Activated T-helper 17 cell treated with anti-CD3 and anti-CD28 coated beads, Interleukin-2, amount 50 U/mL, for 72 hours (primary cell): ENCODE results near the gene ARHGEF19. TPM values are rescaled to one million over a fixed set of nuclear protein-coding genes. Genes with fewer than 3 reads are reported as not detected.
A peak's percentile ranks its signal among the peaks of the same experiment; 100 is the strongest.
"Not testable (repeated sequence)": the region's sequence is repeated elsewhere in the genome, so short reads cannot be mapped to it uniquely, and the experiment has no call there.

ENCODE experiments used
- ATAC-seq: fragments of 150-1000 bp; cut with Tn5 transposase; replicated peaks from 2 replicates; pipeline ENCODE4 v1.10.0; 2021; ENCODE audit warnings: mild to moderate bottlenecking, moderate library complexity
- H3K27ac Mint-ChIP-seq: one replicate; pipeline ENCODE4 v1.8.0; 2022; ENCODE audit warnings: mixed read lengths
- H3K27me3 Mint-ChIP-seq: one replicate; pipeline ENCODE4 v1.8.0; 2022; ENCODE audit warnings: mixed read lengths
- H3K36me3 Mint-ChIP-seq: one replicate; pipeline ENCODE4 v1.8.0; 2022; ENCODE audit warnings: low read depth, mild to moderate bottlenecking, mixed read lengths
- H3K4me1 Mint-ChIP-seq: one replicate; pipeline ENCODE4 v1.8.0; 2022; ENCODE audit warnings: mixed read lengths
- H3K4me3 Mint-ChIP-seq: one replicate; pipeline ENCODE4 v1.8.0; 2022; ENCODE audit warnings: mild to moderate bottlenecking, mixed read lengths
- H3K9me3 Mint-ChIP-seq: one replicate; pipeline ENCODE4 v1.8.0; 2022; ENCODE audit warnings: mixed read lengths
- total RNA-seq, 2 donors: library from RNA; stranded (reverse); gene quantifications; one replicate each; pipeline ENCODE4 v1.2.3, GENCODE V29; 2022

Gene ARHGEF19
- total RNA-seq, 2 donors from 2014 or later = 7.5 to 10.0 TPM

DNA sequence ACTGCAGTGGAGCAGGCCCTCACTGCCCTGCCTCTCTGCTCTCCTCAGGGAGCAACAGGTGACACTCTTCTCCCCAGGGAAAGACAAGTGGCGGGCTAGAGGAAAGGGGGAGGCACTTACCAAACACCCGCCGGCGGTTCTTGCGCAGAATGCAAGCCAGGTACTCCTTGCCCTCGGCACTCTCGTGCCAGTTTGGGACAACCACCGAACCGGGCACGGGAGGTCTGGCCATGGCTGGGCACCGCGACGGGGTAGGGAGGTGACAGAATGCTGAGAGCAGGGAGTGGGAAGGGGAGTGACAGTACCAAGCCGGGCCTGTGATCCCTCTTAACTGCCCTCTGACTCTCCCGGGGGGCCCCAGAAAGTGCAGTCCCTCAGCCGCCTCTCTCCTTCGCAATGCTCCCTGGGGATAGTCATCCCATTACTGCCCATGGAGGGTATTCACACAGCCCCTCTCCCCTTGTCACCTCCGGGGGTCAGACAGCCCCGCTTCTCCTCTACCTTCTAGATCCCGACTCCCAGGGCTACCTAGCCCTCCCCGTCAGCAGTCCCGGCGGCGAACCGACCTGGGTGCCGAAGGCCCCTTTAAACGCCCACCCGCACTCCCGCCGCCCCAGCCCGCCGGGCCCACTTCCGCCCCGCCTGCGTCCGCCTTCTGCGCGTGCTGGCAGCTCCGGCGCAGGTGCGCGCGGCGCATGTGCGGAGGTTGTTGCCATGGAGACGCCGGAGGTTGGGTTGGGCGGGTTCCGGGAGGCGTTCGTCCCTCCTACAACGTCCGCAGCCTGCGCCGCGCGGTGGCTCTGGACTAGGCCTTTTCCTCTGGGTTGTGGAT, 24.3 kb upstream of the ARHGEF19 start, which contains the start of gene CPLANE2:
TSS of gene CPLANE2 (minus strand) at position 673 of the 832 bp plus-strand sequence. CDS start at position 232, 441 bp downstream.
- Mint-ChIP-seq H3K27me3 (no peaks in the 10 kb centered on the region), H3K36me3 (no peaks in the 10 kb centered on the region), H3K4me1 (peaks cover 12% of the 10 kb centered on the region), H3K27ac (peak within 1 kb of the TSS; percentile 83), H3K9me3 (no peaks in the 10 kb centered on the region), H3K4me3 (peak within 1 kb of the TSS; percentile 78)
- peak; percentile 89 for ATAC-seq

DNA sequence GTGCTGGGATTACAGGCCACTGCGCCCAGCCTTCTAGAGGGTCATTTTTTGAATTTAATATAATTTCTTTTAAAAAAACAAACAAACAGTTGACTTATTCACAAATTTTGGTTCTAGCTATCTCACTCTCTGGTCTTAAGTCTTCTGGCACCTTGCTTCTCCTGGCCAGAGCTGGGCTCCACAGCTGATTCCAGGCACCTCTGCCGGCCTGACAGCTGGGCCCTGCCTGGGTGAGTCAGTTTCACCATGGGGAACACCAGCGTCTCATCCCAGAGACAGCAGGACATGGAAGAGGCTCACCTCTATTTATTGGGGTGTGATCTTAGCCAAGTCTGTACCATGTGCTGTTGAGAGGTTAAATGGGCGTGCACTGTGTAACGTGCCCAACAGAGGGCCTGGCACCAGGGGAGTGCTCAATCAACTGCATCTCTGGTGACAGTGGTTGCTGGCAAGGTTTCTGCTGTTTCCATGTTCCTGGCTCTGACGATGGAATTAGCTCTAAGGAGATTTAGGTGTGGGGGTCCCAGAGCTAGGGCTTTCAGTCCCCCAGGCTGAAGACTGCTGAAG, 23.6 kb upstream of the ARHGEF19 start:
- Mint-ChIP-seq H3K36me3 (no peaks in the 10 kb centered on the region), H3K27ac (peak overlapping the region; percentile 83), H3K27me3 (no peaks in the 10 kb centered on the region), H3K9me3 (no peaks in the 10 kb centered on the region), H3K4me3 (peak overlapping the region; percentile 78), H3K4me1 (peaks cover 12% of the 10 kb centered on the region)
- ATAC-seq = peak; percentile 40

DNA sequence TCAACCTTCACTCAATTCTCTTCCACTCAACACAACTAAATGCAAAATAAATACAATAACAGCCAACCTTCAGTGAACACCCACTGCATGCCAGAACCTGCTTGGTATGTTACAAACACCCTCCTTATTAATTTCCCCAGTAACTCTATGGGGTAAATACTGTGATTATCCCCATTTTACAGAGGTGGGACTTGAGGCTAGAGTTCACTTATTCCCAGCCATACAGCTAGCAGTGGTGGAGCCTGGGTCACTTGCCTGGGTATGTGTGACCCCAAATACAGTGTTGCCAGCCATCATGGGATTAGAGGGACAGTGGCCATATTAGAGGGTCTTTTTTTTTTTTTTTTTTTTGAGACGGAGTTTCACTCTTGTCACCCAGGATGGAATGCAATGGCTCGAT, 22.9 kb upstream of the ARHGEF19 start:
- Mint-ChIP-seq H3K9me3 (no peaks in the 10 kb centered on the region), H3K27me3 (no peaks in the 10 kb centered on the region), H3K36me3 (no peaks in the 10 kb centered on the region), H3K27ac (no peak overlapping the region), H3K4me3 (no peak overlapping the region), H3K4me1 (peaks cover 12% of the 10 kb centered on the region)
- ATAC-seq = no peak

DNA sequence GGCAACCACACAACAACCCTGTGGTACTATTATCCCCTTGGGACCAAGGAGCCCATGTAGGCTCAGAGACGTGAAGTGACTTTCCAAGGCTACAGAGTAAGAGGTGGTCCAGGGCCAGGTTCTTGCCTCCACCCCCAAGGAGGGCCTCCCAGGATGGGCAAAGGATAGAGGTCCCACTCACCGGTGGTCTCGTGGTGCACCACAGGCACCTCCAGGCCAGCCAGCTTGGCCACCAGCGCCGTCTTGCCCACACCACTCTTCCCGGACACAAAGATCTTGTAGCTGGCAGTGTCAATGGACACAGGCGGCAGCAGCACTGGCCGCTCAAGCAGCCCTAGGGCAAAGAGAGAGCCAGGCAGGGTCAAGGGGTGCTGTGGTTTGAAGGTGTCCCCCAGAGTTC, 21.0 kb upstream of the ARHGEF19 start:
- Mint-ChIP-seq H3K4me1 (peaks cover 12% of the 10 kb centered on the region), H3K27me3 (peaks cover 4% of the 10 kb centered on the region), H3K27ac (no peak overlapping the region), H3K36me3 (no peaks in the 10 kb centered on the region), H3K9me3 (no peaks in the 10 kb centered on the region), H3K4me3 (no peak overlapping the region)
- no peak for ATAC-seq

DNA sequence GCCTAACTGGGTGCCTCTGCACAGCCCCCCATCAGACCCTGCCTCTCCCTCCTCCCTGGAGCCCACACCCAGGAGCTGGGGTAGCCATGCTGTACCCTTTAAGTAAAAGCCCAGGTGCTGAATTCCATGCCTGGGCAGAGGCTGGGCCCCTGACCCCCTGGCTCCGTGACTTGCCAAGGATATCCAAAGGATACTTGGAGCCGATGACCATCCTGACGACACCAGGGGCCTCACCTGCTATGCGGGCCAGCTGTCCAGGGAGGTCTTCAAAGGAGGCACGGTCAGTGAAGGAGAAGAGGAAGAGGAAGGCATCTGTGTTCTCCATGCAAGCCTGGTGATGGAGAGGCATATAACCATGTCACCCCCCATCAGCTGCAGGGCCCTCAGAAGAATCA, 19.9 kb upstream of the ARHGEF19 start:
- H3K27me3 Mint-ChIP-seq = peaks cover 14% of the 10 kb centered on the region
- H3K9me3 Mint-ChIP-seq = no peaks in the 10 kb centered on the region
- H3K36me3 Mint-ChIP-seq = no peaks in the 10 kb centered on the region
- H3K4me3 Mint-ChIP-seq = no peak overlapping the region
- H3K27ac Mint-ChIP-seq = no peak overlapping the region
- peaks cover 5% of the 10 kb centered on the region for H3K4me1 Mint-ChIP-seq
- no peak for ATAC-seq

DNA sequence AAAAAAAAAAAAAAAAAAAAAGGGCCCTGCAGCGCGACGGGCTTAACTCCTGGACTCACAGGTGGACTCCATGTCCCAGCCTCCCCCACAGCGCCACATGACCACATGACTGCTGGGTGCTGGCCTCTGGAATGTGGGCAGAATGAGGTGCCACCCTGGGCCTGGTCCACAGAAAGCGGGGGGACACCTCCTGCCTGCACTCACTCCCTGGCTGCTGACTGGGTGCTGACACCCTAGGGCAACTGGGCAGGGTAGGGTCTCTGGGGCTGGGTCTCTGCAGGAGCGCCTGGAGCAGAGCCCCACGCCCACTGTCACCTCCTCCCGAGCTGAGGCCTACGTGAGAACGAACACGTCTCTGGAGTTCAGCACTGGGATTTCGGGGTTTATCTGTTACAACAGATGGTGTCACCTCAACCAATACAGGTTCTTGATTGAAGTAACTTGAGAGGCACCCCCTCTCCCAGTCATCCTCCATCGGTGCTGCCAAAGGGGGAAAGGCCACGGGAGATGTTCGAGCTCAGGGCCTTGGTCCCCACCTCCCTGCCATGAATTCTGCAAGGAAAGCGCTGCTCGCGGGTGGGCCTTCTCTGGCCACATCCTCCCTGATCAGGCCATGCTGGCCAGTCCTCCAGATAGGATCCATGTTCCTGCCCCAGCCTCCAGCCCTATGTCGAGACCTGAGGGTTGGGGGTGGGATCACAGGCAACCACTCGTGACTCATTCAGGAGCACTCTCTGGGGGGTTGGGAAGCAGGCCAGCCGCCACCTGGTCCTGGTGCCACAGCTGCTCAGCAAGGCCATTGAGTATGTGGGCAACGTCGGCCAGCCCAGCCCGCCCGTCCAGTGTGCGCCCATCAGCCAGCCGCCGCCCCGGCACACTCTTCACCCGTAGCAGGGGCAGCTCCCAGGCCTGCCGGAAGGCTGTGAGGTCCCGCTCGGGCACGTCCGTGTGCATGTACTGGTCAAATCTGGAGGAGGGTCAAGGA, 19.2 kb upstream of the ARHGEF19 start:
- Mint-ChIP-seq H3K9me3 (no peaks in the 10 kb centered on the region), H3K4me1 (peaks cover 5% of the 10 kb centered on the region), H3K27me3 (peaks cover 14% of the 10 kb centered on the region), H3K27ac (no peak overlapping the region), H3K36me3 (no peaks in the 10 kb centered on the region), H3K4me3 (no peak overlapping the region)
- no peak for ATAC-seq

DNA sequence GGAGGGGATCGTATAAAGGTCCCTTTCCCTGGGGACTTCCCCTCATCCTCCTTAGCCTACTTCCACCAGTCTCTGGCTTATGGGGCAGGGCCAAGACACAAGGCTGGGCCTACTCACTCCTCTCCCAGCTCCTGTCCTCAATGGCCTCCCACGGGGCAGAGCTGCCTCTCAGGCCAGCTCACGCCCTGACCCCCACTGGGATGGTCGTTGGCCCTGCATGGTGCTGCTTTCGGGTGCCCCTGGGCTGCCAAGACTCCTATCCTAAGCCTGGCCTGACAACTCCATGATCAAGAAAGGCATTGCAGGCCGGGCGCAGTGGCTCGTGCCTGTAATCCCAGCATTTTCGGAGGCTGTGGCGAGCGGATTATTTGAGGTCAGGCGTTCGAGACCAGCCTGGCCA, 18.3 kb upstream of the ARHGEF19 start:
- no peak for ATAC-seq
- Mint-ChIP-seq H3K36me3 (no peaks in the 10 kb centered on the region), H3K27me3 (peaks cover 19% of the 10 kb centered on the region), H3K9me3 (no peaks in the 10 kb centered on the region), H3K27ac (no peak overlapping the region), H3K4me3 (no peak overlapping the region), H3K4me1 (no peaks in the 10 kb centered on the region)

DNA sequence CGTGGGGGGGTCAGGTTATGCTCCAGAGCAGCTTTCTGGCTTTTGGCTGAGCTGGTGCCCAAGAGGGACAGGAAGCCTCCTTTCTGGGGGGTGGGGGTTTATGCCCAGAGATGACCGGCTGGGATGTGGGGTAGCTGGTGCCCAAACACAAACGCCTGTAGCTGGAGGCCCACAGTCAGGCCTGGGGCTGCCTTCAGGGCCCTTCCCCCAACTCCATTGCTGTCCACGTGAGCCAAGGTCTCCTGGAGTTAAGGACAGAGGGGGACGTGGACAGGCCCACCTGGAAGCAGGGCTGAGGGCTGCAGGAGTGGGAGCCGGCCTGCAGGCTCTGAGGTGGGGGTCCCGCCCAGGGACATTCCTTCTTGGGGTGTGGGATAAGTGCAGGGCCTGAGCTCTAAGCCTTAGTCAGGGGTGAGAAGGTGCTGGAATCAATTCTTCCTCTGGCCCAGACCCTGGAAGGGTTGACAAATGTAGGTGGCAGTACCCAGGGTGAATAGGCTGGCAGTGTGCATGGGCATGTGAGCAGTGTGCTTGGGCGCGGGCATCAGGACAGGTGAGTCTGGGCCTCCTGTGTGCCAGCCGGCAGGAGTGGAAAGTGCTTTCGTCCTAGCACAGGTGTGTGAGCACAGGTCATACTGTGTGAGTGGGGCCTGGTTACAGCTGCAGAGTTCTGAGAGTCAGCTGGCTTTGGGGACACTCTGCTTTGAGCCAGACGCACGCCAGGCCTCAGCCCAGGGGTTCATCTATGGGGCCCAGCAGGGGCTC, 17.7 kb upstream of the ARHGEF19 start:
- ATAC-seq = no peak
- Mint-ChIP-seq H3K27ac (no peak overlapping the region), H3K4me1 (no peaks in the 10 kb centered on the region), H3K36me3 (no peaks in the 10 kb centered on the region), H3K9me3 (no peaks in the 10 kb centered on the region), H3K4me3 (no peak overlapping the region), H3K27me3 (peaks cover 19% of the 10 kb centered on the region)

DNA sequence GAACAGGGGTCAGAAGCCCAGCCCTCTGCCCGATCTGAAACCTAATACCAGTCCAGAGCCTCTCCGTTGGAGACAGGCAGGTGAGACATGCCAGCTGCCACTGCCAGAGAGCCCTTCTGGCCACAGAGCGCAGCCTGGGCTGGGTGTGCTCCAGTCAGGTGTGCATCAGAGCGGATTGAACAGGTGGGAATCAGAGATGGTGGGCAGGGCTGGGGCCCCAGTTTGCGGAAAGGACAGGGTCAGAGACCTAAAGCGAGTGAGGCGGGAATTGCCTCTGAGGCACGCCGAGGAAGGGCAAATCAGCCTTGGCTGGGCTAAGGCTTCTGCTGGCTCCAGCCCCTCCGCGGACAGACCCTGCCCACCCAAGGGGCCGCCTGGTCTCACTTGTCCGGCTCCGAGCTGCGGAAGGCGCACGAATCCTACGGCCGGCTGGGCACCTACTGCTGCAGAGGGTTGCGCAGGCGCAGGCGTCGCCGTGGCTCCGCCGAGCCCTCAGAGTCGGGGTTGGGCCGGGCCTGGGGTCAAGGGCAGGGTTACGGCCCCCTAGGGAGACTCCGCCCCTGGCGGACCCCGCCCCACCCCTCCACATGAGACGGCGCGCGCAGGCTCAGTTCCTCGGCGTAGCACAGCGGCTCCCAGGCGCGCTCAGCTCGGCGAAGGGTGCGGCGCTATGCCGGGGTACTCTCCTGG, 14.2 kb upstream of the ARHGEF19 start:
- H3K4me1 Mint-ChIP-seq = no peaks in the 10 kb centered on the region
- no peaks in the 10 kb centered on the region for H3K9me3 Mint-ChIP-seq
- no peak for ATAC-seq
- H3K27me3 Mint-ChIP-seq = peaks cover 24% of the 10 kb centered on the region
- H3K27ac Mint-ChIP-seq = no peak overlapping the region
- no peak overlapping the region for H3K4me3 Mint-ChIP-seq
- no peaks in the 10 kb centered on the region for H3K36me3 Mint-ChIP-seq

DNA sequence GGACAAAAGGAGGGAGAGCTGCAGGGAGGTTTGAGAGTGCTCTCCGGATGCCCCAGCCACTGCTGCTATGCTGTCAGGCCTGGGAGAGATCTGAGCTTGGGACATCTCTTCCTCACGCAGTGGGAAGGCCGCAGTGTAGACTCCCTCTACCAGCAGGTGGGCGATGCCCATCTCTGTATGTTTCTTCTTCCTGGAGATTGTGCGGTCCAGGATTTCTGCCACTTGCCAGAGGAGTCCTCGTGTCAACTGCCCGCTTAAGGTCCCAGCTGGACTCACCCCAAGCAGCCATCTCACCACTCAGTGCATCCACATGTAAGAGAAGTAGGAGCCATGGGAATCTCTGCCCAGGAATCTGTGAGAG, 13.7 kb upstream of the ARHGEF19 start:
- Mint-ChIP-seq H3K27me3 (peaks cover 24% of the 10 kb centered on the region), H3K9me3 (no peaks in the 10 kb centered on the region), H3K36me3 (no peaks in the 10 kb centered on the region), H3K27ac (no peak overlapping the region), H3K4me1 (peaks cover 4% of the 10 kb centered on the region), H3K4me3 (no peak overlapping the region)
- ATAC-seq = no peak

DNA sequence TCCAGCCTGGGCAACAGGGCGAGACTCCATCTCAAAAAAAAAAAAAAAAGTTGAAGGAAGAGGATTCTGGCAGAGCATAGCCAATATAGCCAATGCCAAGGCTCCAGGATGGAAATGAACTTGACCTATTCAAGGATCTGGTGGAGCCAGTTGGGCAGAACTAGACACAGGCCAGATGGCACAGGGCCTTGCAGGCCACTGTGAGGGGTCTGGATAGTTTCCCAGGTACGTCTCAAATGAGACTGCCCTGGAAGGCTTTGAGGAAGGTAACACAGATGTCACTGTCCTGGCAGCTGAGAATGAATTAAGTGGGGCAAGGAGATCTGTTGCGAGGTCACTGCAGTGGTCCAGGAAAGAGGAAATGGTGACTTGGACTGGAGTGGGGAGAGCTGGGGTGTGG, 12.0 kb upstream of the ARHGEF19 start:
- peaks cover 8% of the 10 kb centered on the region for H3K4me1 Mint-ChIP-seq
- no peak for ATAC-seq
- no peak overlapping the region for H3K27ac Mint-ChIP-seq
- H3K36me3 Mint-ChIP-seq = no peaks in the 10 kb centered on the region
- H3K27me3 Mint-ChIP-seq = peaks cover 24% of the 10 kb centered on the region
- H3K9me3 Mint-ChIP-seq = no peaks in the 10 kb centered on the region
- no peak overlapping the region for H3K4me3 Mint-ChIP-seq

DNA sequence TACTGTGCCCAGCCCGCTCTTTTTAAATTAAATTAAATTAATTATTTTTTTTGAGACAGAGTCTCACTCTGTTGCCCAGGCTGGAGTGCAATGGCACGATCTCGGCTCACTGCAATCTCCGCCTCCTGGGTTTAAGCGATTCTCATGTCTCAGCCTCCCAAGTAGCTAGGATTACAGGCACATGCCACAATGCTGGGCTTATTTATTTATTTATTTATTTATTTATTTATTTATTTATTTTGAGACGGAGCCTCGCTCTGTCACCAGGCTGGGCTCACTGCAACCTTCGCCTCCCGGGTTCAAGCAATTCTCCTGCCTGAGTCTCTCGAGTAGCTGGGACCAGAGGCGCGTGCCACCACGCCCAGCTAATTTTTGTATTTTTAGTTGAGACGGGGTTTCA, 10.3 kb upstream of the ARHGEF19 start:
- H3K9me3 Mint-ChIP-seq, H3K4me1 Mint-ChIP-seq, H3K27ac Mint-ChIP-seq, ATAC-seq, H3K4me3 Mint-ChIP-seq, H3K36me3 Mint-ChIP-seq: not testable (repeated sequence)
- peaks cover 14% of the 10 kb centered on the region for H3K27me3 Mint-ChIP-seq

DNA sequence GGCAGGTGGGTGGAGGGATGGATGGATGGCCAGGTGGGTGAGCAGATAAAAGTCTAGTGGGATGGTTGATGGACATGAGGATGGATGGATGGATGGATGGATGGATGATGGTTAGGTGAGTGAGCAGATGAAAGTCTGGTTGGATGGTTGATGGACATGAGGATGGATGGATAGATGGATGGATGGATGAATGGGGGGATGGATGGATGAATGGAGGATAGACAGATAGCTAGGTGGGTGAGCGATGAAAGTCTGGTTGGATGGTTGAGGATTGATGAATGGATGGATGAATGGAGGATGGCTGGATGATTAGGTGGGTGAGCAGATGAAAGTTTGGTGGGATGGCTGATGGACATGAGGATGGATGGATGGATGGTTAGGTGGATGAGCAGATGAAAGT, 9.0 kb upstream of the ARHGEF19 start:
- Mint-ChIP-seq H3K4me1 (peaks cover 8% of the 10 kb centered on the region), H3K27me3 (peaks cover 11% of the 10 kb centered on the region), H3K27ac (no peak overlapping the region), H3K9me3 (no peaks in the 10 kb centered on the region), H3K36me3 (no peaks in the 10 kb centered on the region), H3K4me3 (no peak overlapping the region)
- ATAC-seq = no peak
